Ovary (tissue), 9 donors: Measurements from ENCODE around the gene METAP1. TPM values are rescaled to one million over a fixed set of nuclear protein-coding genes. Genes with fewer than 3 reads are reported as not detected.
"Not testable (repeated sequence)": the region's sequence is repeated elsewhere in the genome, so short reads cannot be mapped to it uniquely, and the experiment has no call there.

ENCODE experiments used
- DNase-seq, 5 donors: peaks; one replicate each; pipeline ENCODE4 v3.0.0-alpha.2; 2019 to 2020
- H3K27ac ChIP-seq, 2 donors: fragments of 200-600 bp; one replicate each; pipeline versions ENCODE4 v1.5.1 to v1.8.0; 2019 to 2022
- H3K27me3 ChIP-seq: fragments of 200-600 bp; one replicate; pipeline ENCODE4 v1.8.0; 2022
- H3K36me3 ChIP-seq: fragments of 200-600 bp; sonication (generic); one replicate; pipeline ENCODE4 v1.5.1; 2019
- H3K4me1 ChIP-seq: one replicate; pipeline ENCODE4 v1.8.1; 2013; ENCODE audit warnings: mild to moderate bottlenecking, moderate library complexity; ENCODE audit not compliant: insufficient read depth
- H3K4me3 ChIP-seq: fragments of 200-600 bp; sonication (generic); one replicate; pipeline ENCODE4 v1.5.1; 2017
- H3K9me3 ChIP-seq, 2 donors: fragments of 200-600 bp in 1 of 2; sonication (generic) in 1 of 2; one replicate each; pipeline versions ENCODE4 v1.5.1 to v1.8.1; 2013 to 2019; ENCODE audit warnings: mild to moderate bottlenecking in 1 of 2, moderate library complexity in 1 of 2
- EP300 ChIP-seq: sonication (generic); formaldehyde crosslinking; IDR thresholded peaks from one replicate; pipeline ENCODE4 v1.6.1; 2017; ENCODE audit warnings: antibody characterized with exemption
- POLR2A ChIP-seq: fragments of 450-650 bp; IDR thresholded peaks from one replicate; pipeline ENCODE4 v1.6.1; 2017; ENCODE audit warnings: antibody characterized with exemption, mild to moderate bottlenecking, moderate library complexity
- WGBS, 3 donors: extraction: QIAGEN DNeasy Blood & Tissue Kit in 1 of 3; methylation state at CpG; one replicate each; pipeline versions ENCODE4 v1.1.5 to v1.1.7; 2013 to 2017; 5-methylcytosine and 5-hydroxymethylcytosine counted together
- intact Hi-C, 4 donors: fragments of 100-400 bp; cut with DNase I; formaldehyde crosslinking; loops; one replicate each; pipeline versions ENCODE4 v1.11.0 to v1.15.1; 2022 to 2023
- polyA plus RNA-seq, 2 donors: library from polyadenylated mRNA; stranded (reverse); fragments of 200-250 nt in 1 of 2; fragments of 350-450 nt in 1 of 2; fragmentation: Illumina TruSeq in 1 of 2; extraction: RNeasy Lipid Tissue Mini Kit (QIAGEN cat#74804) in 1 of 2; gene quantifications; one replicate each; pipeline ENCODE4 v1.2.3, GENCODE V29; 2013 to 2014
- total RNA-seq, 7 donors: library from RNA; depleted of rRNA in 2 of 7; stranded (reverse); fragments of >200 nt in 2 of 7; fragmentation: NEBNext Ultra II Directional in 3 of 7; extraction: Animal tissue kit (Norgen Biotek cat#: 25700) in 3 of 7; gene quantifications; one replicate each; pipeline versions ENCODE4 v1.1.0 to v1.2.4, GENCODE V29; 2016 to 2023
- TF ChIP-seq, protein P1 (sequence below), 3 donors: fragments of 450-650 bp in 2 of 3; fragments of 200-600 bp in 1 of 3; IDR thresholded peaks; one replicate each; pipeline versions ENCODE4 v1.5.1 to v1.8.0; 2016 to 2022; ENCODE audit warnings: antibody characterized with exemption in 3 of 3, mild to moderate bottlenecking in 1 of 3
- donor health status: DM: no; HTN: no; CAD: no; lungs with moderate emphysema.
- donor health status: DM: no; HTN: no; CAD: no.
- donor health status: Bipolar disorder and iron deficiency.
- donor health status: DM: yes; HTN: yes; CAD: no.
- donor health status: DM: no; HTN: no; CAD: no.
- donor health status: DM: yes; HTN: yes; CAD: no.

The METAP1 gene
- total and polyA plus RNA-seq, 9 donors = 16.1 to 38.6 (median 25.4) TPM

DNA sequence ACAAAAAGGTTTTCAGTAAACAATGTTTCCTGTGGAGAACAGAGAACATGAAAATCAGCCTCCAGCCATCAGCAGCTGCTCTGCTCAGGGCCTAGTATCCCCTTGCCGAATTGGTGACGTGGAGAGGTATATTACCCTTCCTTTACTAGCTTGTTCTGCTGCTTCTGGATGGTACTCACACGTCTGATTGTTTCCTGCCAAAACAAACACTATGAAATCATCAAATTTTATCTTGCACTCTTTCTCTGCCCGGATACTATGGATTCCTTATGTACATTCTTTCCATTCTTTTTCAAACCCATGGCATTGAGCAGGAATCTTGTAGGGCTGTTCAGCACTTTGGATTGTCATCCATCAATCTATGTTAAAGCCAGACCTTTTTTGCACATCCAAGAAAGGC is 18.8 kb upstream of the METAP1 start:
- no peaks in the 10 kb centered on the region for H3K9me3 ChIP-seq
- H3K27me3 ChIP-seq = no peaks in the 10 kb centered on the region
- no peak overlapping the region for H3K4me3 ChIP-seq
- no peak for DNase-seq
- intact Hi-C loops = no loop called here
- H3K36me3 ChIP-seq = no peaks in the 10 kb centered on the region
- no peaks in the 10 kb centered on the region for H3K4me1 ChIP-seq
- 53 to 63% (median 61%) methylated on average over 4 of the region's 4 CpGs for WGBS, 3 donors
- TF ChIP-seq EP300 = no peak
- TF ChIP-seq POLR2A = no peak
- TF ChIP-seq, protein P1, sequence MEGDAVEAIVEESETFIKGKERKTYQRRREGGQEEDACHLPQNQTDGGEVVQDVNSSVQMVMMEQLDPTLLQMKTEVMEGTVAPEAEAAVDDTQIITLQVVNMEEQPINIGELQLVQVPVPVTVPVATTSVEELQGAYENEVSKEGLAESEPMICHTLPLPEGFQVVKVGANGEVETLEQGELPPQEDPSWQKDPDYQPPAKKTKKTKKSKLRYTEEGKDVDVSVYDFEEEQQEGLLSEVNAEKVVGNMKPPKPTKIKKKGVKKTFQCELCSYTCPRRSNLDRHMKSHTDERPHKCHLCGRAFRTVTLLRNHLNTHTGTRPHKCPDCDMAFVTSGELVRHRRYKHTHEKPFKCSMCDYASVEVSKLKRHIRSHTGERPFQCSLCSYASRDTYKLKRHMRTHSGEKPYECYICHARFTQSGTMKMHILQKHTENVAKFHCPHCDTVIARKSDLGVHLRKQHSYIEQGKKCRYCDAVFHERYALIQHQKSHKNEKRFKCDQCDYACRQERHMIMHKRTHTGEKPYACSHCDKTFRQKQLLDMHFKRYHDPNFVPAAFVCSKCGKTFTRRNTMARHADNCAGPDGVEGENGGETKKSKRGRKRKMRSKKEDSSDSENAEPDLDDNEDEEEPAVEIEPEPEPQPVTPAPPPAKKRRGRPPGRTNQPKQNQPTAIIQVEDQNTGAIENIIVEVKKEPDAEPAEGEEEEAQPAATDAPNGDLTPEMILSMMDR (IDR thresholded peaks at IDR 0.05) = no peak
- H3K27ac ChIP-seq = no peak overlapping the region

DNA sequence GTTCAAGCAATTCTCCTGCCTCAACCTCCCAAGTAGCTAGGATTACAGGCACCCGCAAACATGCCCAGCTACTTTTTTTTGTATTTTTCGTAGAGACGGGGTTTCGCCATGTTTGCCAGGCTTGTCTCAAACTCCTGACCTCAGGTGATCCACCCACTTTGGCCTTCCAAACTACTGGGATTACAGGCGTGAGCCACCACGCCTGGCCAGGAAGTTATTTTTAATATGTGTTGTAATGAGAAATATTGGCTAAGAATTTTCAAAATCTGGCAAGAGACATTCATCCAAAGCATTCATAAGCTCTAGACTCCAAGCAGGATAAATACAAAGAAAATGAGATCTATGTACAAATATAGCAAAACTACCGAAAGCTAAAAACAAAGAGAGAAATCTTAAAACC is 18.0 kb upstream of the METAP1 start:
- Histone ChIP-seq H3K27ac (no peak overlapping the region), H3K4me3 (no peak overlapping the region), H3K4me1 (no peaks in the 10 kb centered on the region), H3K27me3 (no peaks in the 10 kb centered on the region), H3K9me3 (no peaks in the 10 kb centered on the region), H3K36me3 (no peaks in the 10 kb centered on the region)
- intact Hi-C loops = no loop called here
- DNase-seq = no peak
- 76 to 82% (median 77%) methylated on average over 7 of the region's 7 CpGs for WGBS, 3 donors
- TF ChIP-seq, protein P1 (IDR thresholded peaks at IDR 0.05) = no peak
- TF ChIP-seq EP300 (no peak), POLR2A (no peak)

DNA sequence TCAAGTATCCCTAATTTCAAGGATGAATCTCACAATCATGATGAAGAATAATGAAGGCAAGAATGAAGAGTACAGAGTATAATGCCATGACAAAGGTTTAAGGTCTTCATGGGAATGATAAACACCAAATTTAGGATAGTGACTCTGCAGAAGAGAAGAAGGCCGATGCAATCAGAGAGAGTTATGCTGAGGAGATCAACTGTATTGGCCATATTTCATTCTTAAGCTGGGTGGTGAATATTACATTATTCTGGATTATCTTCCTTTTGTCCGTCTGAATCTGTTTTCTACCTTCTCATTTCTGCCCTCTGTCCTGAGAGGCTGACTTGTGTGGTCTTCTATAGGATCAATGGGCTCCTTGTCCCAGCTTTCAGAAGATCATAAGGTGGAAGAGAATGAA is 7.8 kb upstream of the METAP1 start:
- H3K4me1 ChIP-seq = no peaks in the 10 kb centered on the region
- DNase-seq = no peak
- no peaks in the 10 kb centered on the region for H3K9me3 ChIP-seq
- H3K27me3 ChIP-seq = no peaks in the 10 kb centered on the region
- H3K4me3 ChIP-seq = no peak overlapping the region
- H3K36me3 ChIP-seq = no peaks in the 10 kb centered on the region
- 42 to 92% (median 68%) methylated on average over 2 of the region's 2 CpGs for WGBS, 3 donors
- H3K27ac ChIP-seq = no peak overlapping the region
- no peak for TF ChIP-seq EP300
- no peak for TF ChIP-seq POLR2A
- intact Hi-C loops = no loop called here

DNA sequence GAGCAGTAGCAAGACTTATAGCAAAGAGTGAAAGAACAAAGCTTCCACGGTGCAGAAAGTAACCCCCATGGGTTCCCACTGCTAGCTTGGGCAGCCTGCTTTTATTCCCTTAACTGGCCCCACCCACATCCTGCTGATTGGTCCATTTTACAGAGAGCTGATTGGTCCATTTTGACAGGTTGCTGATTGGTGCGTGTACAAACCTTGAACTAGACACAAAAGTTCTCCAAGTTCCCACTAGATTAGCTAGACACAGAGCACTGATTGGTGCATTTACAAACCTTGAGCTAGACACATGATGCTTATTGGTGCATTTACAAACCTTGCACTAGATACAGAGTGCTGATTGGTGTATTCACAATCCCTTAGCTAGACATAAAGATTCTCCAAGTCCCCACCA is 2.7 kb upstream of the METAP1 start:
- intact Hi-C loops = loop anchor here in 1 of 4 donors (10.0 kb wide), 1 partner anchor 58 kb away; no protein-coding TSS in a partner anchor
- 93 to 96% (median 93%) methylated on average over 2 of the region's 2 CpGs for WGBS, 3 donors
- H3K9me3 ChIP-seq = not testable (repeated sequence)

DNA sequence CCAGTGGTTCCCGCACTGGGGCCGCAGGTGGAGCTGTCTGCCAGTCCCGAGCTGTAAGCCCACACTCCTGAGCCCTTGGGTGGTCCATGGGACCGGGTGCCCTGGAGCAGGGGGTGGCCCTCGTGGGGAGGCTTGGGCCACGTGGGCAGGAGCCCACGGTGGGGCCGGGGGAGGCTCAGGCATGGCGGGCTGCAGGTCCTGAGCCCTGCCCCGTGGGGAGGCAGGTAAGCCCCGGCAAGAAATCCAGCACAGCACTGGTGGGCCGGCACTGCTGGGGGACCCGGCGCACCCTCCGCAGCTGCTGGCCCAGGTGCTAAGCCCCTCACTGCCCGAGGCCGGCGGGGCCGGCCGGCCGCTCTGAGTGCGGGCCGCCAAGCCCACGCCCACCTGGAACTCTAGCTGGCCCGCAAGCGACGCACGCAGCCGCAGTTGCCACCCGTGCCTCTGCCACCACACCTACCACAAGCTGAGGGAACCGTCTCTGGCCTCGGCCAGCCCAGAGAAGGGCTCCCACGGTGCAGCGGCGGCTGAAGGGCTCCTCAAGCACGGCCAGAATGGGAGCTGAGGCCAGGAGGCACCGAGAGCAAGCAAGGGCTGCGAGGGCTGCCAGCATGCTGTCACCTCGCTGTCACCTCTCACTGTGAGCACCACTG is 2.0 kb upstream of the METAP1 start:
- WGBS, 3 donors = 95 to 96% (median 95%) methylated on average over 13 to 39 of the region's 39 CpGs

More for the DNA sequence above, 2.7 kb upstream of the METAP1 start:
- not testable (repeated sequence) for H3K4me1 ChIP-seq, DNase-seq, H3K4me3 ChIP-seq, H3K27ac ChIP-seq, H3K27me3 ChIP-seq, H3K36me3 ChIP-seq

More for the DNA sequence above, 2.0 kb upstream of the METAP1 start:
- Histone ChIP-seq H3K36me3 (no peaks in the 10 kb centered on the region), H3K27me3 (no peaks in the 10 kb centered on the region), H3K9me3 (no peaks in the 10 kb centered on the region), H3K4me1 (no peaks in the 10 kb centered on the region), H3K4me3 (no peak overlapping the region), H3K27ac (no peak overlapping the region)
- peak in 3 of 5 donors; percentile 36 to 43 (median 41) for DNase-seq
- TF ChIP-seq EP300 (no peak), POLR2A (no peak)
- TF ChIP-seq, protein P1 (IDR thresholded peaks at IDR 0.05) = no peak
- intact Hi-C loops = loop anchor here in 2 of 4 donors (2.0 to 10.0 kb wide), 2 partner anchors 59 to 63 kb away; no protein-coding TSS in a partner anchor
